ENCODE results near the gene CCNL2.

The CCNL2 gene

GRCh38 chr1:1348420-1349255 lies 50.5 kb downstream of the CCNL2 start:
- no peak for TF ChIP-seq POLR2A (IDR thresholded peaks at IDR 0.05; ENCODE audit: low read depth, low read length)
- FAIRE-seq: no peak

GRCh38 chr1:1347663-1348419 lies 51.3 kb downstream of the CCNL2 start:
- no peak for TF ChIP-seq POLR2A (IDR thresholded peaks at IDR 0.05; ENCODE audit: low read depth, low read length)
- FAIRE-seq: no peak
- DNase-seq (ENCODE audit: insufficient read length, low spot score): peak; percentile 71

More at GRCh38 chr1:1348420-1349255, 50.5 kb downstream of the CCNL2 start:
- no peak for DNase-seq (ENCODE audit: insufficient read length, low spot score)

GRCh38 chr1:1347026-1347595 lies 52.0 kb downstream of the CCNL2 start:
- no peak for DNase-seq (ENCODE audit: insufficient read length, low spot score)
- FAIRE-seq: no peak
- no peak for TF ChIP-seq POLR2A (IDR thresholded peaks at IDR 0.05; ENCODE audit: low read depth, low read length)

GRCh38 chr1:1346501-1346890 lies 52.6 kb downstream of the CCNL2 start:
- DNase-seq (ENCODE audit: insufficient read length, low spot score): no peak
- no peak for TF ChIP-seq POLR2A (IDR thresholded peaks at IDR 0.05; ENCODE audit: low read depth, low read length)
- no peak for FAIRE-seq

- DNase-seq (ENCODE audit: insufficient read length, low spot score) (no peak), FAIRE-seq (peak; percentile 33)
- no peak for TF ChIP-seq POLR2A (IDR thresholded peaks at IDR 0.05; ENCODE audit: low read depth, low read length)
Observed at GRCh38 chr1:1345860-1346500, 53.2 kb downstream of the CCNL2 start.

- FAIRE-seq (no peak), DNase-seq (ENCODE audit: insufficient read length, low spot score) (no peak)
- no peak for TF ChIP-seq POLR2A (IDR thresholded peaks at IDR 0.05; ENCODE audit: low read depth, low read length)
Observed at GRCh38 chr1:1345384-1345783, 53.8 kb downstream of the CCNL2 start.

GRCh38 chr1:1344655-1345361 lies 54.3 kb downstream of the CCNL2 start:
- DNase-seq (ENCODE audit: insufficient read length, low spot score) (peak; percentile 94), FAIRE-seq (peak; percentile 71)
- TF ChIP-seq POLR2A (IDR thresholded peaks at IDR 0.05; ENCODE audit: low read depth, low read length): no peak

GRCh38 chr1:1343811-1344421 lies 55.2 kb downstream of the CCNL2 start:
- no peak for FAIRE-seq
- TF ChIP-seq POLR2A (IDR thresholded peaks at IDR 0.05; ENCODE audit: low read depth, low read length): no peak
- no peak for DNase-seq (ENCODE audit: insufficient read length, low spot score)

- DNase-seq (ENCODE audit: insufficient read length, low spot score) (no peak), FAIRE-seq (no peak)
- TF ChIP-seq POLR2A (IDR thresholded peaks at IDR 0.05; ENCODE audit: low read depth, low read length): no peak
Observed at GRCh38 chr1:1342584-1343115, 56.5 kb downstream of the CCNL2 start.

- no peak for TF ChIP-seq POLR2A (IDR thresholded peaks at IDR 0.05; ENCODE audit: low read depth, low read length)
- DNase-seq (ENCODE audit: insufficient read length, low spot score) (no peak), FAIRE-seq (no peak)
Observed at GRCh38 chr1:1342061-1342562, 57.0 kb downstream of the CCNL2 start.

- FAIRE-seq (no peak), DNase-seq (ENCODE audit: insufficient read length, low spot score) (no peak)
- no peak for TF ChIP-seq POLR2A (IDR thresholded peaks at IDR 0.05; ENCODE audit: low read depth, low read length)
Observed at GRCh38 chr1:1341549-1342021, 57.5 kb downstream of the CCNL2 start.

- DNase-seq (ENCODE audit: insufficient read length, low spot score) (no peak), FAIRE-seq (no peak)
- TF ChIP-seq POLR2A (IDR thresholded peaks at IDR 0.05; ENCODE audit: low read depth, low read length): no peak
Observed at GRCh38 chr1:1340791-1341548, 58.2 kb downstream of the CCNL2 start.
